Transverse colon (tissue), 4 donors: Measurements from ENCODE around the gene AMBP.

Experiments used
- POLR2A ChIP-seq: fragments of 450-650 bp; IDR thresholded peaks from one replicate; pipeline ENCODE4 v1.6.1; 2016; ENCODE audit warnings: antibody characterized with exemption, mild to moderate bottlenecking, moderate library complexity
- POLR2AphosphoS5 ChIP-seq, 3 donors: sonication (generic); formaldehyde crosslinking; IDR thresholded peaks; one replicate each; pipeline ENCODE4 v1.6.1; 2016; ENCODE audit warnings: antibody characterized with exemption in 3 of 3
- TF ChIP-seq, protein P1 (sequence below), 5 experiments: fragments of 200-600 bp in 3 of 5; fragments of 450-650 bp in 2 of 5; sonication (generic) in 3 of 5; IDR thresholded peaks; 1 replicate in 2 of 5; 2 replicates in 3 of 5; pipeline ENCODE4 v1.5.1; 2016 to 2017; ENCODE audit warnings: antibody characterized with exemption in 5 of 5, inconsistent platforms in 3 of 5, mild to moderate bottlenecking in 2 of 5, moderate library complexity in 1 of 5

DNA sequence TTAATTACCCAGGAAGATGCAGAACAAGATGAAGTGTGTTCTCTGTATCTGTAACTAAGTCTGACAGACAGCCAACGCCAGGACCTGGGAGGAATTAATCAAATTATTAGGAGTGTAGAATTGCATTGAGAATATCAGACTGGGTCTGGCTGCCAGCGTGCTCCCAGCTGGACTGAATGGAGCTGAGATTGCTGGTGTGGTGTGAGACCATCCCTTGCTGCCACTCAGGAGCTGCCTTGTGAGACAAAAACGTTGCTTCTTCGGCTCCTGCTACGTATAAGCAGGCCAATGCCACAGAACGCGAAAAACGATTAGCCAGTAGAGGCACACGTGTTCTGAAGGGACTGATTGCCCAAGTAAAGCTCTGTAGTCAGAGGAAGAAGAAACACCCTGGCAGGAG is 66.8 kb downstream of the AMBP start:
- no peak for TF ChIP-seq POLR2A
- TF ChIP-seq, protein P1, sequence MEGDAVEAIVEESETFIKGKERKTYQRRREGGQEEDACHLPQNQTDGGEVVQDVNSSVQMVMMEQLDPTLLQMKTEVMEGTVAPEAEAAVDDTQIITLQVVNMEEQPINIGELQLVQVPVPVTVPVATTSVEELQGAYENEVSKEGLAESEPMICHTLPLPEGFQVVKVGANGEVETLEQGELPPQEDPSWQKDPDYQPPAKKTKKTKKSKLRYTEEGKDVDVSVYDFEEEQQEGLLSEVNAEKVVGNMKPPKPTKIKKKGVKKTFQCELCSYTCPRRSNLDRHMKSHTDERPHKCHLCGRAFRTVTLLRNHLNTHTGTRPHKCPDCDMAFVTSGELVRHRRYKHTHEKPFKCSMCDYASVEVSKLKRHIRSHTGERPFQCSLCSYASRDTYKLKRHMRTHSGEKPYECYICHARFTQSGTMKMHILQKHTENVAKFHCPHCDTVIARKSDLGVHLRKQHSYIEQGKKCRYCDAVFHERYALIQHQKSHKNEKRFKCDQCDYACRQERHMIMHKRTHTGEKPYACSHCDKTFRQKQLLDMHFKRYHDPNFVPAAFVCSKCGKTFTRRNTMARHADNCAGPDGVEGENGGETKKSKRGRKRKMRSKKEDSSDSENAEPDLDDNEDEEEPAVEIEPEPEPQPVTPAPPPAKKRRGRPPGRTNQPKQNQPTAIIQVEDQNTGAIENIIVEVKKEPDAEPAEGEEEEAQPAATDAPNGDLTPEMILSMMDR (IDR thresholded peaks at IDR 0.05): no peak
- TF ChIP-seq POLR2AphosphoS5 (IDR thresholded peaks at IDR 0.05): no peak
